Transverse colon (tissue), 4 donors: ENCODE data around the gene MDFIC2. TPM values are rescaled to one million over a fixed set of nuclear protein-coding genes. Genes with fewer than 3 reads are reported as not detected.
"Not testable (repeated sequence)": the region's sequence is repeated elsewhere in the genome, so short reads cannot be mapped to it uniquely, and the experiment has no call there.

ENCODE experiments used
- DNase-seq: peaks from one replicate; pipeline ENCODE4 v3.0.0-alpha.2; 2019
- H3K27ac ChIP-seq, 4 donors: fragments of 200-600 bp; sonication (generic); 2 replicates each; pipeline ENCODE4 v1.5.1; 2016 to 2018; ENCODE audit warnings: inconsistent platforms in 4 of 4
- H3K27me3 ChIP-seq: fragments of 200-600 bp; sonication (generic); 2 replicates; pipeline ENCODE4 v1.5.1; 2017; ENCODE audit warnings: inconsistent platforms
- H3K36me3 ChIP-seq, 4 donors: fragments of 200-600 bp; sonication (generic); 2 replicates each; pipeline ENCODE4 v1.5.1; 2017 to 2019; ENCODE audit warnings: inconsistent platforms in 4 of 4
- H3K4me1 ChIP-seq, 4 donors: fragments of 200-600 bp; sonication (generic); 2 replicates each; pipeline ENCODE4 v1.5.1; 2017 to 2020; ENCODE audit warnings: inconsistent platforms in 4 of 4
- H3K4me3 ChIP-seq, 4 donors: fragments of 200-600 bp; sonication (generic); 1 replicate in 1 of 4; 2 replicates in 3 of 4; pipeline versions ENCODE4 v1.5.1 to v1.6.1; 2017 to 2019; ENCODE audit warnings: inconsistent platforms in 4 of 4
- H3K9me3 ChIP-seq, 2 donors: fragments of 200-600 bp; sonication (generic); 2 replicates each; pipeline ENCODE4 v1.5.1; 2017 to 2019; ENCODE audit warnings: inconsistent platforms in 2 of 2
- EP300 ChIP-seq: sonication (generic); formaldehyde crosslinking; IDR thresholded peaks from one replicate; pipeline ENCODE4 v1.6.1; 2017; ENCODE audit warnings: antibody characterized with exemption, low read depth
- POLR2A ChIP-seq: fragments of 450-650 bp; IDR thresholded peaks from one replicate; pipeline ENCODE4 v1.6.1; 2016; ENCODE audit warnings: antibody characterized with exemption, mild to moderate bottlenecking, moderate library complexity
- POLR2AphosphoS5 ChIP-seq, 3 donors: sonication (generic); formaldehyde crosslinking; IDR thresholded peaks; one replicate each; pipeline ENCODE4 v1.6.1; 2016; ENCODE audit warnings: antibody characterized with exemption in 3 of 3
- WGBS, 2 donors: methylation state at CpG; one replicate each; pipeline ENCODE4 v1.1.5; 2018; ENCODE audit warnings: low coverage in 1 of 2; 5-methylcytosine and 5-hydroxymethylcytosine counted together
- in situ Hi-C, 4 donors: fragments of 200-750 bp; cut with MboI; loops; one replicate each; pipeline versions ENCODE4 v1.15.0 to v1.15.1; 2017; ENCODE audit warnings: low sequenced_read_pairs in 3 of 4, low pct_ligation_motif_present in 1 of 4, low pct_unique_long_range_greater_than_20kb in 1 of 4
- intact Hi-C: fragments of 100-400 bp; cut with DNase I; formaldehyde crosslinking; loops from one replicate; pipeline ENCODE4 v1.15.1; 2023; ENCODE audit warnings: low total_unique reads
- total RNA-seq, 4 donors: library from RNA; depleted of rRNA; stranded (reverse); fragments of >200 nt; gene quantifications; one replicate each; pipeline ENCODE4 v1.1.0, GENCODE V29; 2016
- TF ChIP-seq, protein P1 (sequence below), 5 experiments: fragments of 200-600 bp in 3 of 5; fragments of 450-650 bp in 2 of 5; sonication (generic) in 3 of 5; IDR thresholded peaks; 1 replicate in 2 of 5; 2 replicates in 3 of 5; pipeline ENCODE4 v1.5.1; 2016 to 2017; ENCODE audit warnings: antibody characterized with exemption in 5 of 5, inconsistent platforms in 3 of 5, mild to moderate bottlenecking in 2 of 5, moderate library complexity in 1 of 5

The MDFIC2 gene
- total RNA-seq, 4 donors from 2014 or later = not detected

DNA sequence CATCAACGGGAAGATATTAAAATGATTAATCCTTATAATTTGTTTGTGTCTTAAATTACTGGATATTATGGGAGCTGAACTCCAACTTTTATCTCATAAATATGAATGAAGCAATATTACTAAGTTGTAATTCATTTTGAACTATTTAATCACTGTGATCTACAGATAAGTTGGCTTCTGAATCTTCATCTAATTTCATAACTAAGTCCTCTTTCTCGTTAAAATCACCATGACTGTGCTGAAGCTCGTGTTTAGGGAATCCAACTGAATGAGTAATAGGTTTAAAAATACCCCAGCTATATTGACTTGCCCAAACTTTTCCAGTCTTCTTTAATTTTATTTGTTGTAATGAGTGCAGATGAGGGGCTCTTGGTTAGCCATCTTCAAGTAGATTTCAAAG lies 14.1 kb downstream of the MDFIC2 start:
- intact Hi-C loops = no loop called here
- TF ChIP-seq POLR2AphosphoS5 (IDR thresholded peaks at IDR 0.05) = no peak
- TF ChIP-seq, protein P1, sequence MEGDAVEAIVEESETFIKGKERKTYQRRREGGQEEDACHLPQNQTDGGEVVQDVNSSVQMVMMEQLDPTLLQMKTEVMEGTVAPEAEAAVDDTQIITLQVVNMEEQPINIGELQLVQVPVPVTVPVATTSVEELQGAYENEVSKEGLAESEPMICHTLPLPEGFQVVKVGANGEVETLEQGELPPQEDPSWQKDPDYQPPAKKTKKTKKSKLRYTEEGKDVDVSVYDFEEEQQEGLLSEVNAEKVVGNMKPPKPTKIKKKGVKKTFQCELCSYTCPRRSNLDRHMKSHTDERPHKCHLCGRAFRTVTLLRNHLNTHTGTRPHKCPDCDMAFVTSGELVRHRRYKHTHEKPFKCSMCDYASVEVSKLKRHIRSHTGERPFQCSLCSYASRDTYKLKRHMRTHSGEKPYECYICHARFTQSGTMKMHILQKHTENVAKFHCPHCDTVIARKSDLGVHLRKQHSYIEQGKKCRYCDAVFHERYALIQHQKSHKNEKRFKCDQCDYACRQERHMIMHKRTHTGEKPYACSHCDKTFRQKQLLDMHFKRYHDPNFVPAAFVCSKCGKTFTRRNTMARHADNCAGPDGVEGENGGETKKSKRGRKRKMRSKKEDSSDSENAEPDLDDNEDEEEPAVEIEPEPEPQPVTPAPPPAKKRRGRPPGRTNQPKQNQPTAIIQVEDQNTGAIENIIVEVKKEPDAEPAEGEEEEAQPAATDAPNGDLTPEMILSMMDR (IDR thresholded peaks at IDR 0.05) = no peak
- TF ChIP-seq EP300 = no peak
- TF ChIP-seq POLR2A = no peak
- H3K9me3 ChIP-seq = no peaks in the 10 kb centered on the region
- DNase-seq = no peak
- H3K4me3 ChIP-seq = no peak overlapping the region
- no peaks in the 10 kb centered on the region for H3K4me1 ChIP-seq
- no peaks in the 10 kb centered on the region for H3K36me3 ChIP-seq
- in situ Hi-C loops = no loop called here
- WGBS, 2 donors = 44 to 60% methylated on average over 3 of the region's 3 CpGs
- no peaks in the 10 kb centered on the region for H3K27me3 ChIP-seq
- no peak overlapping the region for H3K27ac ChIP-seq

DNA sequence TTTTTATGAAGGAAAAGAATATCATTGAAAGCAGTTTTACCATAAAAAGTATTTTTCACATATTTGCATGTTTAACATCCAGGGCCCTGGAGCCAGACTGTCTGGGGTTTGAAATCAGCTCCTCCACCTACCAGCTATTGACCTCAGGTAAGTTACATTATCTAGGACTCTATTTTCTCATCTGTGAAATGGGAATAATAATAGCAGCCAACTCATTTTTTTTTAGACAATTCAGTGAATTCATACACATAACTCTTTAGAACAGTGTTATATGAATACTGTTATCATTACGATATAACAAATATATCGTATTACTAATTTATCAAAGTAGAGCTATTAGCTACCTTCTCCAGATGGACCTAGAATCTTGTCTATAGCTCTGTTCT lies 21.3 kb downstream of the MDFIC2 start:
- Histone ChIP-seq H3K27ac (no peak overlapping the region), H3K4me3 (no peak overlapping the region), H3K9me3 (no peaks in the 10 kb centered on the region), H3K27me3 (no peaks in the 10 kb centered on the region), H3K36me3 (no peaks in the 10 kb centered on the region), H3K4me1 (no peaks in the 10 kb centered on the region)
- intact Hi-C loops (no loop called here), in situ Hi-C loops (no loop called here)
- no peak for DNase-seq
- WGBS, 2 donors = 91 to 100% methylated on average over 2 of the region's 2 CpGs
- TF ChIP-seq, protein P1 (IDR thresholded peaks at IDR 0.05) = no peak
- TF ChIP-seq POLR2A (no peak), EP300 (no peak), POLR2AphosphoS5 (IDR thresholded peaks at IDR 0.05) (no peak)

GRCh38 chr3:70290431-70291096 lies 21.9 kb downstream of the MDFIC2 start:
- 90 to 92% methylated on average over 16 to 32 of the region's 32 CpGs for WGBS, 2 donors
- in situ Hi-C loops, intact Hi-C loops: not testable (repeated sequence)

GRCh38 chr3:70281663-70282062 lies 30.8 kb downstream of the MDFIC2 start:
- H3K9me3 ChIP-seq = no peaks in the 10 kb centered on the region
- in situ Hi-C loops = no loop called here
- intact Hi-C loops = no loop called here
- no peak for TF ChIP-seq POLR2A
- no peak for TF ChIP-seq POLR2AphosphoS5 (IDR thresholded peaks at IDR 0.05)
- TF ChIP-seq, protein P1 (IDR thresholded peaks at IDR 0.05) = no peak
- H3K36me3 ChIP-seq = no peaks in the 10 kb centered on the region
- no peak overlapping the region for H3K4me3 ChIP-seq
- 81 to 84% methylated on average over 2 of the region's 2 CpGs for WGBS, 2 donors
- no peak overlapping the region for H3K27ac ChIP-seq
- DNase-seq = no peak
- H3K4me1 ChIP-seq = peaks cover 0 to 4% (median 1%) of the 10 kb centered on the region in 4 donors
- H3K27me3 ChIP-seq = no peaks in the 10 kb centered on the region

More at GRCh38 chr3:70290431-70291096, 21.9 kb downstream of the MDFIC2 start:
- not testable (repeated sequence) for H3K27me3 ChIP-seq, H3K9me3 ChIP-seq, H3K4me1 ChIP-seq, H3K36me3 ChIP-seq, DNase-seq, H3K27ac ChIP-seq, H3K4me3 ChIP-seq

DNA sequence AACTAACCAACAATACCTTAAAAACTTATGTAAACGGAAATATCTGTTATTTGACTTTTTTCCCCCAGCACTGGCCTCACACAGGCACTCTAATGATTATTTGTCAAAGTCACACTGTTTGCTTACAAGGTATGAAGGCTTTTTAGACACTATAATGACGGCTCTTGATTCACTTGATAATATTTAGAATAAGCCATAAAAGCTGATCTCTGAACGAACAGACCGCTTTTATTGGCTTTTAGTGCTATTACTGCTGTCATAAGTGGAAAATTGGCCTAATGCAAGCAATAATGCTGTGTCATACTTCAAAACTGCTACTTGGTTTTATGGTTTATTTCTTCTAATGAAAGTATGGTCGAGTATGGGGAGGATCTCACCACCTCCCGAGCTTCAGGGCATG lies 35.1 kb downstream of the MDFIC2 start:
- Histone ChIP-seq H3K36me3 (no peaks in the 10 kb centered on the region), H3K27ac (no peak overlapping the region), H3K27me3 (no peaks in the 10 kb centered on the region), H3K4me3 (no peak overlapping the region), H3K4me1 (peaks cover 0 to 18% (median 1%) of the 10 kb centered on the region in 4 donors), H3K9me3 (no peaks in the 10 kb centered on the region)
- TF ChIP-seq, protein P1 (IDR thresholded peaks at IDR 0.05) = no peak
- no peak for TF ChIP-seq EP300
- intact Hi-C loops (no loop called here), in situ Hi-C loops (no loop called here)
- 28 to 40% methylated on average over 5 to 6 of the region's 6 CpGs for WGBS, 2 donors
- no peak for DNase-seq
